ENCODE results near the gene LHFPL2. TPM values are rescaled to one million over a fixed set of nuclear protein-coding genes. Genes with fewer than 3 reads are reported as not detected.

The LHFPL2 gene
- total and polyA plus RNA-seq, 2 experiments from 2014 or later = 10.6 to 50.8 TPM

DNA sequence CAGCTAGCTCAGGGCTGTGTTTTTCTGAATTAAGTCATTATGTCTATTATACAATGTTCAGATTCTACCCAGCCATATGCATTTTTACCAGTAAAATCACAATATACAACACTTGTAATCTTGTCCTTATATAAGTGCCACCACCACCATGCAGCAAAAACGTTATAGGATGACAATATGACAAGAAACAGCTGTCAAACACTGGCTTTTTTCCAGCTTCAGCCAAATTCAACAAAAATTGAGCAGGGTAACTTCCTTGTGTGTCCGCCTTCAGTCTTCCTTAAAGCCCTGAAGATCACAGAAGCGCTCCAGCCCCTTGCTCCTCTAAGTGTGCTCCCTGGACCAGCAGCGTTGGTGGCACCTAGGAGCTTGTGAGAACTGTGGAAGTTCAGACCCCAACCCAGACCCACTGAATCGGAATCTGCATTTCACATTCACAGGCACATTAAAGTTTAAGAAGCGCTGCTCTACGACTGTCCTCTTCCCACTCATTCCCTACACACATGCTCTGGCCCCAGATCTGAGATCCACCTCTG lies 111.8 kb downstream of the LHFPL2 start:
- Histone ChIP-seq H3K27me3 (ENCODE audit: insufficient read depth) (no peaks in the 10 kb centered on the region), H3K79me2 (replicated peaks; ENCODE audit: insufficient read depth) (peaks cover 30% of the 10 kb centered on the region), H3F3A (replicated peaks; ENCODE audit: low read depth) (0 out of 2 replicates have a peak, but pooled peaks cover 4% of the 10 kb centered on the region), H2AFZ (no peak overlapping the region), H3K4me3 (no peak overlapping the region), H3K36me3 (ENCODE audit: insufficient read depth) (no peaks in the 10 kb centered on the region), H4K20me1 (replicated peaks; ENCODE audit: insufficient read depth) (peaks cover 3% of the 10 kb centered on the region; the same call in 1 of the 2 replicates), H3K4me2 (no peak overlapping the region), H3K27ac (ENCODE audit: low read depth) (no peak overlapping the region), H3K4me1 (ENCODE audit: insufficient read depth) (peaks cover 12% of the 10 kb centered on the region; the same call in 1 of the 2 replicates), H3K9me2 (ENCODE audit: insufficient read depth) (no peaks in the 10 kb centered on the region)
- Mint-ChIP-seq H3K36me3 (ENCODE audit: low read depth) (no peaks in the 10 kb centered on the region), H3K4me3 (no peak overlapping the region), H3K27ac (no peak overlapping the region), H3K4me1 (peaks cover 42% of the 10 kb centered on the region), H3K9me3 (no peaks in the 10 kb centered on the region), H3K27me3 (ENCODE audit: insufficient read depth, low read depth, poor library complexity) (peaks cover 2% of the 10 kb centered on the region)
- TF ChIP-seq CREB1 (CRISPR knock-in tag; IDR thresholded peaks at IDR 0.05; ENCODE audit: low read depth) (no peak), NANOG (IDR thresholded peaks at IDR 0.05; ENCODE audit: borderline replicate concordance) (no peak), ZNF331 (CRISPR knock-in tag; IDR thresholded peaks at IDR 0.05; ENCODE audit: low read depth) (no peak), STAT1 (IDR thresholded peaks at IDR 0.05; ENCODE audit: unreplicated experiment) (no peak), EZH2 (IDR thresholded peaks at IDR 0.05; ENCODE audit: low read depth, unreplicated experiment) (no peak), ZNF114 (CRISPR knock-in tag; IDR thresholded peaks at IDR 0.05) (no peak), EZH2phosphoT487 (IDR thresholded peaks at IDR 0.05; ENCODE audit: unreplicated experiment) (no peak), JUNB (IDR thresholded peaks at IDR 0.05; ENCODE audit: unreplicated experiment) (no peak), POLR2AphosphoS5 (IDR thresholded peaks at IDR 0.05; ENCODE audit: low read depth) (no peak)
- TF ChIP-seq, protein P1, sequence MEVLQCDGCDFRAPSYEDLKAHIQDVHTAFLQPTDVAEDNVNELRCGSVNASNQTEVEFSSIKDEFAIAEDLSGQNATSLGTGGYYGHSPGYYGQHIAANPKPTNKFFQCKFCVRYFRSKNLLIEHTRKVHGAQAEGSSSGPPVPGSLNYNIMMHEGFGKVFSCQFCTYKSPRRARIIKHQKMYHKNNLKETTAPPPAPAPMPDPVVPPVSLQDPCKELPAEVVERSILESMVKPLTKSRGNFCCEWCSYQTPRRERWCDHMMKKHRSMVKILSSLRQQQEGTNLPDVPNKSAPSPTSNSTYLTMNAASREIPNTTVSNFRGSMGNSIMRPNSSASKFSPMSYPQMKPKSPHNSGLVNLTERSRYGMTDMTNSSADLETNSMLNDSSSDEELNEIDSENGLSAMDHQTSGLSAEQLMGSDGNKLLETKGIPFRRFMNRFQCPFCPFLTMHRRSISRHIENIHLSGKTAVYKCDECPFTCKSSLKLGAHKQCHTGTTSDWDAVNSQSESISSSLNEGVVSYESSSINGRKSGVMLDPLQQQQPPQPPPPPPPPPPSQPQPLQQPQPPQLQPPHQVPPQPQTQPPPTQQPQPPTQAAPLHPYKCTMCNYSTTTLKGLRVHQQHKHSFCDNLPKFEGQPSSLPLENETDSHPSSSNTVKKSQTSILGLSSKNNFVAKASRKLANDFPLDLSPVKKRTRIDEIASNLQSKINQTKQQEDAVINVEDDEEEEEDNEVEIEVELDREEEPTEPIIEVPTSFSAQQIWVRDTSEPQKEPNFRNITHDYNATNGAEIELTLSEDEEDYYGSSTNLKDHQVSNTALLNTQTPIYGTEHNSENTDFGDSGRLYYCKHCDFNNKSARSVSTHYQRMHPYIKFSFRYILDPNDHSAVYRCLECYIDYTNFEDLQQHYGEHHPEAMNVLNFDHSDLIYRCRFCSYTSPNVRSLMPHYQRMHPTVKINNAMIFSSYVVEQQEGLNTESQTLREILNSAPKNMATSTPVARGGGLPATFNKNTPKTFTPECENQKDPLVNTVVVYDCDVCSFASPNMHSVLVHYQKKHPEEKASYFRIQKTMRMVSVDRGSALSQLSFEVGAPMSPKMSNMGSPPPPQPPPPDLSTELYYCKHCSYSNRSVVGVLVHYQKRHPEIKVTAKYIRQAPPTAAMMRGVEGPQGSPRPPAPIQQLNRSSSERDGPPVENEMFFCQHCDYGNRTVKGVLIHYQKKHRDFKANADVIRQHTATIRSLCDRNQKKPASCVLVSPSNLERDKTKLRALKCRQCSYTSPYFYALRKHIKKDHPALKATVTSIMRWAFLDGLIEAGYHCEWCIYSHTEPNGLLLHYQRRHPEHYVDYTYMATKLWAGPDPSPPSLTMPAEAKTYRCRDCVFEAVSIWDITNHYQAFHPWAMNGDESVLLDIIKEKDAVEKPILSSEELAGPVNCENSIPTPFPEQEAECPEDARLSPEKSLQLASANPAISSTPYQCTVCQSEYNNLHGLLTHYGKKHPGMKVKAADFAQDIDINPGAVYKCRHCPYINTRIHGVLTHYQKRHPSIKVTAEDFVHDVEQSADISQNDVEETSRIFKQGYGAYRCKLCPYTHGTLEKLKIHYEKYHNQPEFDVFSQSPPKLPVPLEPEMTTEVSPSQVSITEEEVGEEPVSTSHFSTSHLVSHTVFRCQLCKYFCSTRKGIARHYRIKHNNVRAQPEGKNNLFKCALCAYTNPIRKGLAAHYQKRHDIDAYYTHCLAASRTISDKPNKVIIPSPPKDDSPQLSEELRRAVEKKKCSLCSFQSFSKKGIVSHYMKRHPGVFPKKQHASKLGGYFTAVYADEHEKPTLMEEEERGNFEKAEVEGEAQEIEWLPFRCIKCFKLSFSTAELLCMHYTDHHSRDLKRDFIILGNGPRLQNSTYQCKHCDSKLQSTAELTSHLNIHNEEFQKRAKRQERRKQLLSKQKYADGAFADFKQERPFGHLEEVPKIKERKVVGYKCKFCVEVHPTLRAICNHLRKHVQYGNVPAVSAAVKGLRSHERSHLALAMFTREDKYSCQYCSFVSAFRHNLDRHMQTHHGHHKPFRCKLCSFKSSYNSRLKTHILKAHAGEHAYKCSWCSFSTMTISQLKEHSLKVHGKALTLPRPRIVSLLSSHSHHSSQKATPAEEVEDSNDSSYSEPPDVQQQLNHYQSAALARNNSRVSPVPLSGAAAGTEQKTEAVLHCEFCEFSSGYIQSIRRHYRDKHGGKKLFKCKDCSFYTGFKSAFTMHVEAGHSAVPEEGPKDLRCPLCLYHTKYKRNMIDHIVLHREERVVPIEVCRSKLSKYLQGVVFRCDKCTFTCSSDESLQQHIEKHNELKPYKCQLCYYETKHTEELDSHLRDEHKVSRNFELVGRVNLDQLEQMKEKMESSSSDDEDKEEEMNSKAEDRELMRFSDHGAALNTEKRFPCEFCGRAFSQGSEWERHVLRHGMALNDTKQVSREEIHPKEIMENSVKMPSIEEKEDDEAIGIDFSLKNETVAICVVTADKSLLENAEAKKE (CRISPR knock-in tag; IDR thresholded peaks at IDR 0.05) = no peak
- TF ChIP-seq, protein P2, sequence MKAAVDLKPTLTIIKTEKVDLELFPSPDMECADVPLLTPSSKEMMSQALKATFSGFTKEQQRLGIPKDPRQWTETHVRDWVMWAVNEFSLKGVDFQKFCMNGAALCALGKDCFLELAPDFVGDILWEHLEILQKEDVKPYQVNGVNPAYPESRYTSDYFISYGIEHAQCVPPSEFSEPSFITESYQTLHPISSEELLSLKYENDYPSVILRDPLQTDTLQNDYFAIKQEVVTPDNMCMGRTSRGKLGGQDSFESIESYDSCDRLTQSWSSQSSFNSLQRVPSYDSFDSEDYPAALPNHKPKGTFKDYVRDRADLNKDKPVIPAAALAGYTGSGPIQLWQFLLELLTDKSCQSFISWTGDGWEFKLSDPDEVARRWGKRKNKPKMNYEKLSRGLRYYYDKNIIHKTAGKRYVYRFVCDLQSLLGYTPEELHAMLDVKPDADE (IDR thresholded peaks at IDR 0.05) = no peak
- TF ChIP-seq, protein P3, sequence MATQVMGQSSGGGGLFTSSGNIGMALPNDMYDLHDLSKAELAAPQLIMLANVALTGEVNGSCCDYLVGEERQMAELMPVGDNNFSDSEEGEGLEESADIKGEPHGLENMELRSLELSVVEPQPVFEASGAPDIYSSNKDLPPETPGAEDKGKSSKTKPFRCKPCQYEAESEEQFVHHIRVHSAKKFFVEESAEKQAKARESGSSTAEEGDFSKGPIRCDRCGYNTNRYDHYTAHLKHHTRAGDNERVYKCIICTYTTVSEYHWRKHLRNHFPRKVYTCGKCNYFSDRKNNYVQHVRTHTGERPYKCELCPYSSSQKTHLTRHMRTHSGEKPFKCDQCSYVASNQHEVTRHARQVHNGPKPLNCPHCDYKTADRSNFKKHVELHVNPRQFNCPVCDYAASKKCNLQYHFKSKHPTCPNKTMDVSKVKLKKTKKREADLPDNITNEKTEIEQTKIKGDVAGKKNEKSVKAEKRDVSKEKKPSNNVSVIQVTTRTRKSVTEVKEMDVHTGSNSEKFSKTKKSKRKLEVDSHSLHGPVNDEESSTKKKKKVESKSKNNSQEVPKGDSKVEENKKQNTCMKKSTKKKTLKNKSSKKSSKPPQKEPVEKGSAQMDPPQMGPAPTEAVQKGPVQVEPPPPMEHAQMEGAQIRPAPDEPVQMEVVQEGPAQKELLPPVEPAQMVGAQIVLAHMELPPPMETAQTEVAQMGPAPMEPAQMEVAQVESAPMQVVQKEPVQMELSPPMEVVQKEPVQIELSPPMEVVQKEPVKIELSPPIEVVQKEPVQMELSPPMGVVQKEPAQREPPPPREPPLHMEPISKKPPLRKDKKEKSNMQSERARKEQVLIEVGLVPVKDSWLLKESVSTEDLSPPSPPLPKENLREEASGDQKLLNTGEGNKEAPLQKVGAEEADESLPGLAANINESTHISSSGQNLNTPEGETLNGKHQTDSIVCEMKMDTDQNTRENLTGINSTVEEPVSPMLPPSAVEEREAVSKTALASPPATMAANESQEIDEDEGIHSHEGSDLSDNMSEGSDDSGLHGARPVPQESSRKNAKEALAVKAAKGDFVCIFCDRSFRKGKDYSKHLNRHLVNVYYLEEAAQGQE (IDR thresholded peaks at IDR 0.05; ENCODE audit: unreplicated experiment) = no peak
- TF ChIP-seq, protein P4, sequence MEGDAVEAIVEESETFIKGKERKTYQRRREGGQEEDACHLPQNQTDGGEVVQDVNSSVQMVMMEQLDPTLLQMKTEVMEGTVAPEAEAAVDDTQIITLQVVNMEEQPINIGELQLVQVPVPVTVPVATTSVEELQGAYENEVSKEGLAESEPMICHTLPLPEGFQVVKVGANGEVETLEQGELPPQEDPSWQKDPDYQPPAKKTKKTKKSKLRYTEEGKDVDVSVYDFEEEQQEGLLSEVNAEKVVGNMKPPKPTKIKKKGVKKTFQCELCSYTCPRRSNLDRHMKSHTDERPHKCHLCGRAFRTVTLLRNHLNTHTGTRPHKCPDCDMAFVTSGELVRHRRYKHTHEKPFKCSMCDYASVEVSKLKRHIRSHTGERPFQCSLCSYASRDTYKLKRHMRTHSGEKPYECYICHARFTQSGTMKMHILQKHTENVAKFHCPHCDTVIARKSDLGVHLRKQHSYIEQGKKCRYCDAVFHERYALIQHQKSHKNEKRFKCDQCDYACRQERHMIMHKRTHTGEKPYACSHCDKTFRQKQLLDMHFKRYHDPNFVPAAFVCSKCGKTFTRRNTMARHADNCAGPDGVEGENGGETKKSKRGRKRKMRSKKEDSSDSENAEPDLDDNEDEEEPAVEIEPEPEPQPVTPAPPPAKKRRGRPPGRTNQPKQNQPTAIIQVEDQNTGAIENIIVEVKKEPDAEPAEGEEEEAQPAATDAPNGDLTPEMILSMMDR (conservative IDR thresholded peaks at IDR 0.05; ENCODE audit: low read depth in 2 of 2) = no peak
- ATAC-seq (no peak), DNase-seq (ENCODE audit: low spot score) (no peak)
